GM19238 (cell line): ENCODE measurements around the gene PXDN.
"Not testable (repeated sequence)": the region's sequence is repeated elsewhere in the genome, so short reads cannot be mapped to it uniquely, and the experiment has no call there.

Source experiments
- DNase-seq: peaks from one replicate; pipeline ENCODE4 v3.0.0; 2011; ENCODE audit warnings: low spot score; ENCODE audit not compliant: insufficient read length

PXDN gene

GRCh38 chr2:1633936-1634587, 110.3 kb downstream of the PXDN start:
- no peak for DNase-seq

GRCh38 chr2:1633092-1633671, 111.1 kb downstream of the PXDN start:
- DNase-seq = no peak

GRCh38 chr2:1632510-1632909, 111.8 kb downstream of the PXDN start:
- no peak for DNase-seq

GRCh38 chr2:1632002-1632348, 112.3 kb downstream of the PXDN start:
- no peak for DNase-seq

- DNase-seq = no peak
Observed at GRCh38 chr2:1631292-1632001, 112.9 kb downstream of the PXDN start.

- no peak for DNase-seq
Observed at GRCh38 chr2:1628893-1629292, 115.4 kb downstream of the PXDN start.

- no peak for DNase-seq
Observed at GRCh38 chr2:1627628-1628381, 116.5 kb downstream of the PXDN start.

- DNase-seq = no peak
Observed at GRCh38 chr2:1626271-1626681, 118.0 kb downstream of the PXDN start.

- no peak for DNase-seq
Observed at GRCh38 chr2:1625281-1626001, 118.9 kb downstream of the PXDN start.

GRCh38 chr2:1623906-1624445, 120.3 kb downstream of the PXDN start:
- DNase-seq = no peak

GRCh38 chr2:1622521-1623200, 121.7 kb downstream of the PXDN start:
- no peak for DNase-seq

- not testable (repeated sequence) for DNase-seq
Observed at GRCh38 chr2:1621976-1622375, 122.3 kb downstream of the PXDN start.

- no peak for DNase-seq
Observed at GRCh38 chr2:1621501-1621900, 122.8 kb downstream of the PXDN start.

GRCh38 chr2:1621041-1621440, 123.3 kb downstream of the PXDN start:
- DNase-seq = no peak

- no peak for DNase-seq
Observed at GRCh38 chr2:1620081-1620480, 124.2 kb downstream of the PXDN start.

GRCh38 chr2:1619556-1619955, 124.8 kb downstream of the PXDN start:
- DNase-seq = no peak

- DNase-seq = no peak
Observed at GRCh38 chr2:1618974-1619373, 125.3 kb downstream of the PXDN start.

- DNase-seq = no peak
Observed at GRCh38 chr2:1618191-1618961, 125.9 kb downstream of the PXDN start.

- DNase-seq = no peak
Observed at GRCh38 chr2:1617425-1618021, 126.8 kb downstream of the PXDN start.
